Activated effector memory CD4-positive, alpha-beta T cell treated with anti-CD3 and anti-CD28 coated beads, Interleukin-2, amount 50 U/mL, for 16 hours (primary cell): Measurements from ENCODE around the gene STEAP3.

Experiments used
- DNase-seq: peaks from one replicate; pipeline ENCODE4 v3.0.0-alpha.2; 2020

STEAP3 gene

GRCh38 chr2:119249855-119250717 is 26.5 kb downstream of the STEAP3 start:
- DNase-seq = peak; percentile 41

GRCh38 chr2:119250718-119251290 is 27.2 kb downstream of the STEAP3 start:
- DNase-seq = peak; percentile 36

GRCh38 chr2:119251652-119252051 is 28.0 kb downstream of the STEAP3 start:
- DNase-seq = no peak

GRCh38 chr2:119252186-119253113 is 28.8 kb downstream of the STEAP3 start:
- DNase-seq = no peak

- DNase-seq = no peak
Observed at GRCh38 chr2:119253114-119253702, 29.6 kb downstream of the STEAP3 start.

- DNase-seq = no peak
Observed at GRCh38 chr2:119253760-119254600, 30.3 kb downstream of the STEAP3 start.

- DNase-seq = no peak
Observed at GRCh38 chr2:119254601-119255080, 31.0 kb downstream of the STEAP3 start.

- no peak for DNase-seq
Observed at GRCh38 chr2:119255760-119256581, 32.3 kb downstream of the STEAP3 start.

GRCh38 chr2:119256582-119256921 is 32.9 kb downstream of the STEAP3 start:
- no peak for DNase-seq

- DNase-seq = no peak
Observed at GRCh38 chr2:119257198-119257597, 33.6 kb downstream of the STEAP3 start.

GRCh38 chr2:119259296-119259860 is 35.7 kb downstream of the STEAP3 start:
- no peak for DNase-seq

- DNase-seq = no peak
Observed at GRCh38 chr2:119260646-119261492, 37.2 kb downstream of the STEAP3 start.

GRCh38 chr2:119261493-119262225 is 38.0 kb downstream of the STEAP3 start:
- DNase-seq = no peak

GRCh38 chr2:119263025-119263424 is 39.4 kb downstream of the STEAP3 start:
- DNase-seq = no peak

- DNase-seq = no peak
Observed at GRCh38 chr2:119263656-119264055, 40.0 kb downstream of the STEAP3 start.

- DNase-seq = no peak
Observed at GRCh38 chr2:119264781-119265692, 41.4 kb downstream of the STEAP3 start.

- DNase-seq = no peak
Observed at GRCh38 chr2:119265693-119266066, 42.0 kb downstream of the STEAP3 start.

GRCh38 chr2:119266091-119266589 is 42.5 kb downstream of the STEAP3 start:
- no peak for DNase-seq
